Muscle of leg (tissue), 11 donors: ENCODE measurements around the gene ZNF575. TPM values are rescaled to one million over a fixed set of nuclear protein-coding genes. Genes with fewer than 3 reads are reported as not detected.
A peak's percentile ranks its signal among the peaks of the same experiment; 100 is the strongest.
"Not testable (repeated sequence)": the region's sequence is repeated elsewhere in the genome, so short reads cannot be mapped to it uniquely, and the experiment has no call there.

ENCODE experiments used
- DNase-seq: peaks from one replicate; pipeline ENCODE4 v3.0.0; 2013
- H3K27ac ChIP-seq: one replicate; pipeline ENCODE4 v1.5.1; 2013; ENCODE audit warnings: mild to moderate bottlenecking, low read length, control low read depth
- H3K27me3 ChIP-seq: one replicate; pipeline ENCODE4 v1.6.1; 2013; ENCODE audit warnings: low read length; ENCODE audit not compliant: control insufficient read depth, insufficient read depth
- H3K36me3 ChIP-seq: one replicate; pipeline ENCODE4 v1.6.1; 2013; ENCODE audit warnings: low read length; ENCODE audit not compliant: control insufficient read depth, insufficient read depth
- H3K4me1 ChIP-seq: one replicate; pipeline ENCODE4 v1.6.1; 2013; ENCODE audit warnings: low read length; ENCODE audit not compliant: control insufficient read depth, insufficient read depth
- H3K4me3 ChIP-seq: one replicate; pipeline ENCODE4 v1.5.1; 2013; ENCODE audit warnings: low read length, control low read depth
- H3K9me3 ChIP-seq: replicated peaks from 2 replicates; pipeline ENCODE4 v1.6.1; 2013; ENCODE audit warnings: low read depth, low read length; ENCODE audit not compliant: control insufficient read depth
- WGBS: methylation state at CpG from one replicate; pipeline ENCODE4 v1.1.5; 2013; ENCODE audit warnings: missing lambda C conversion rate; ENCODE audit not compliant: insufficient coverage; 5-methylcytosine and 5-hydroxymethylcytosine counted together
- polyA plus RNA-seq, 8 donors: library from polyadenylated mRNA; unstranded; fragments of 120-200 nt; gene quantifications; one replicate each; pipeline versions ENCODE4 v1.2.1 to v1.2.3, GENCODE V29; 2013; ENCODE audit warnings: inconsistent platforms in 1 of 8, low replicate concordance in 1 of 8; ENCODE audit not compliant: insufficient read length in 8 of 8, insufficient read depth in 1 of 8
- total RNA-seq: library from RNA; stranded (reverse); fragments of 120-200 nt; gene quantifications from one replicate; pipeline ENCODE4 v1.2.4, GENCODE V29; 2013

ZNF575 gene
- total and polyA plus RNA-seq, 9 donors, result 0.62 to 5.0 (median 3.3) TPM

- DNase-seq, result no peak
These were observed 26.4 kb upstream of the ZNF575 start for GRCh38 chr19:43506629-43507028.

DNA sequence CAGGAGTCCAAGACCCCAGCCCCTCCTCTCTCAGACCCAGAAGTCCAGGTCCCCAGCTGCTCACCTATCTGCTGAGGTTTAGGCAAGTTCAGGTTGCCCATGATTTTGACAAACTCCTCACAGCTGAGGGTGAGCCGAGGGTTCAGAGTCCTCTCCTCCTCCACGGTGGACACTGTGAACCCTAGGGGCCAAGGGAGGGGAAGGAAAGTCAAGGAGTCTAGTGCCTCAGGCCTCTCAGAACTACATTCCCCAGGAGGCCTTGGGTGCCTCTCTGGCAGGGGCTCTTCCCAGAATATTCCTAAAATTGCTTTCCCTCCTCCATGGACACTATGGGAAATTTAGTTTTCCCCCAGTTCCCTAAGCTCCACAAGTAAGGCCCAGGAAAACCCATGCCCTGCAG, 25.1 kb upstream of the ZNF575 start:
- Histone ChIP-seq H3K9me3 (no peaks in the 10 kb centered on the region), H3K36me3 (peaks cover 23% of the 10 kb centered on the region), H3K4me1 (peaks cover 19% of the 10 kb centered on the region), H3K27ac (no peak overlapping the region), H3K27me3 (no peaks in the 10 kb centered on the region), H3K4me3 (no peak overlapping the region)
- no CpG with 5 or more reads among the region's 2 CpGs for WGBS
- no peak for DNase-seq

More at GRCh38 chr19:43506629-43507028, 26.4 kb upstream of the ZNF575 start:
- Histone ChIP-seq H3K4me1 (peaks cover 26% of the 10 kb centered on the region), H3K9me3 (no peaks in the 10 kb centered on the region), H3K36me3 (peaks cover 23% of the 10 kb centered on the region), H3K27me3 (peaks cover 12% of the 10 kb centered on the region), H3K27ac (no peak overlapping the region), H3K4me3 (no peak overlapping the region)
- no CpG with 5 or more reads among the region's 5 CpGs for WGBS

DNA sequence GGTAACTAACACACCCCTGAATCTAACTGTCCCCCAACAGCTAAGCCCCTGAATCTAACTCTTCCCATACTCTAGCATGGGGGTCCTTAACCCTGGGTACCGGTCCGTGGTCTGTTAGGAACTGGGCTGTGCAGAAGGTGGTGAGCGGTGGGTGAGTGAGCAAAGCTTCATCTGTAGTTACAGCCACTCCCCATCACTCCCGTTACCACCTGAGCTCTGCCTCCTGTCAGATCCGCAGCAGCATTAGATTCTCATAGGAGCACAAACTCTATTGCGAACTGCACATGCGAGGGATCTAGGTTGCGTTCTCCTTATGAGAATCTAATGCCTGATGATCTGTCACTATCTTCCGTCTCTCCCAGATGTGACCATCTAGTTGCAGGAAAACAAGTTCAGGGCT, 22.3 kb upstream of the ZNF575 start:
- H3K4me1 ChIP-seq, result no peaks in the 10 kb centered on the region
- DNase-seq, result no peak
- no peaks in the 10 kb centered on the region for H3K9me3 ChIP-seq
- WGBS, result 100% methylated on average over 5 of the region's 9 CpGs
- peaks cover 23% of the 10 kb centered on the region for H3K36me3 ChIP-seq
- H3K4me3 ChIP-seq, result no peak overlapping the region
- no peak overlapping the region for H3K27ac ChIP-seq
- no peaks in the 10 kb centered on the region for H3K27me3 ChIP-seq

- Histone ChIP-seq H3K27ac (no peak overlapping the region), H3K36me3 (peaks cover 19% of the 10 kb centered on the region), H3K4me3 (no peak overlapping the region), H3K27me3 (no peaks in the 10 kb centered on the region), H3K9me3 (no peaks in the 10 kb centered on the region), H3K4me1 (no peaks in the 10 kb centered on the region)
- 96% methylated on average over 4 of the region's 5 CpGs for WGBS
- no peak for DNase-seq
These were observed 21.7 kb upstream of the ZNF575 start for GRCh38 chr19:43511324-43511723.

DNA sequence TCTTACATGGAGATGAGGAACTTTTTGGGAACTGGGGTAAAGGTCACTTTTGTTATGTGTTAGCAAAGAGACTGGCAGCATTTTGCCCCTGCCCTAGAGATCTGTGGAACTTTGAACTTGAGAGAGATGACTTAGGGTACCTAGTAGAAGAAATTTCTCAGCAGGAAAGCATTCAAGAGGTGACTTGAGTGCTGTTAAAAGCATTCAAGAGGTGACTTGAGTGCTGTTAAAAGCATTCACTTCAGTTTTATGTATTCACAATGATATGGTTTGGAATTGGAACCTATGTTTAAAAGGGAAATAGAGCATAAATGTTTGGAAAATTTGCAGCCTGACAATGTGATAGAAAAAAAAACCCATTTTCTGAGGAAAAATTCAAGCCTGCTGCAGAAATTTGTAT, 20.6 kb upstream of the ZNF575 start:
- not testable (repeated sequence) for H3K27me3 ChIP-seq, H3K9me3 ChIP-seq, H3K4me1 ChIP-seq, H3K4me3 ChIP-seq, H3K27ac ChIP-seq, DNase-seq
- peaks cover 15% of the 10 kb centered on the region for H3K36me3 ChIP-seq

DNA sequence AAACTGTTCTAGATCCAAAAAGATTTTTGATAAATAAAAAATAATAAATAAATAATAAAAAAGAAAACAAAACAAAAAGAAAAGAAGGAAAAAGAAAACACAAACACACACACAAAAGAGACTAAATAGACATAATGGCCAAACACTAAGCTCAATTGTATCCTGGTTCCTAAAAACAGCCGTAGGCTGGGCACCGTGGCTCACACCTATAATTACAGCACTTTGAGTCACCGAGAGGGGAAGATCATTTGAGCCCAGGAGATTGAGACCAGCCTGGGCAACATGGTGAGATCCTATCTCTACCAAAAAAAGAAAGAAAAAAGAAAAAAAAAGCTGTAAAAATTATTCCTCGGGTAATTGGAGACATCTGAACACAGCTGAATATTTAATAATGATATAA, 14.9 kb upstream of the ZNF575 start:
- no CpG with 5 or more reads among the region's 4 CpGs for WGBS
- Histone ChIP-seq H3K27me3 (no peaks in the 10 kb centered on the region), H3K4me1 (no peaks in the 10 kb centered on the region), H3K27ac (no peak overlapping the region), H3K4me3 (no peak overlapping the region), H3K9me3 (no peaks in the 10 kb centered on the region), H3K36me3 (no peaks in the 10 kb centered on the region)
- DNase-seq, result no peak

GRCh38 chr19:43519436-43520088, 13.4 kb upstream of the ZNF575 start:
- no peaks in the 10 kb centered on the region for H3K27me3 ChIP-seq
- no peak overlapping the region for H3K27ac ChIP-seq
- DNase-seq, result peak; percentile 88
- no peaks in the 10 kb centered on the region for H3K4me1 ChIP-seq
- 67% methylated on average over 3 of the region's 10 CpGs for WGBS
- no peaks in the 10 kb centered on the region for H3K36me3 ChIP-seq
- no peaks in the 10 kb centered on the region for H3K9me3 ChIP-seq
- no peak overlapping the region for H3K4me3 ChIP-seq

GRCh38 chr19:43522929-43523328, 10.1 kb upstream of the ZNF575 start:
- DNase-seq, result no peak
- Histone ChIP-seq H3K27me3 (no peaks in the 10 kb centered on the region), H3K9me3 (no peaks in the 10 kb centered on the region), H3K4me3 (no peak overlapping the region), H3K4me1 (peaks cover 24% of the 10 kb centered on the region), H3K36me3 (no peaks in the 10 kb centered on the region), H3K27ac (no peak overlapping the region)
- WGBS, result 100% methylated on average over 1 of the region's 5 CpGs

DNA sequence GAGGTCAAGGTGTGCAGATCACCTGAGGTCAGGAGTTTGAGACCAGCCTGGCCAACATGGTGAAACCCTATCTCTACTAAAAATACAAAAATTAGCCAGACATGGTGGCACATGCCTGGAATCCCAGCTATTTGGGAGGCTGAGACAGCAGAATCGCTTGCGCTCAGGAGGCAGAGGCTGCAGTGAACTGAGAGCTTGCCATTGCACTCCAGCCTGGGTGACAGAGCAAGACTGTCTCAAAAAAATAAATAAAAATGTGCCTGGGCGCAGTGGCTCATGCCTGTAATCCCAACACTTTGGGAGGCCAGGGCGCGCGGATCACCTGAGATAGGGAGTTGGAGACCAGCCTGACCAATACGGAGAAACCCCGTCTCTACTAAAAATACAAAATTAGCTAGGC, 9.3 kb upstream of the ZNF575 start:
- peaks cover 24% of the 10 kb centered on the region for H3K4me1 ChIP-seq
- not testable (repeated sequence) for H3K4me3 ChIP-seq, H3K27ac ChIP-seq, H3K27me3 ChIP-seq, H3K9me3 ChIP-seq, DNase-seq, H3K36me3 ChIP-seq
- WGBS, result 96% methylated on average over 6 of the region's 8 CpGs

DNA sequence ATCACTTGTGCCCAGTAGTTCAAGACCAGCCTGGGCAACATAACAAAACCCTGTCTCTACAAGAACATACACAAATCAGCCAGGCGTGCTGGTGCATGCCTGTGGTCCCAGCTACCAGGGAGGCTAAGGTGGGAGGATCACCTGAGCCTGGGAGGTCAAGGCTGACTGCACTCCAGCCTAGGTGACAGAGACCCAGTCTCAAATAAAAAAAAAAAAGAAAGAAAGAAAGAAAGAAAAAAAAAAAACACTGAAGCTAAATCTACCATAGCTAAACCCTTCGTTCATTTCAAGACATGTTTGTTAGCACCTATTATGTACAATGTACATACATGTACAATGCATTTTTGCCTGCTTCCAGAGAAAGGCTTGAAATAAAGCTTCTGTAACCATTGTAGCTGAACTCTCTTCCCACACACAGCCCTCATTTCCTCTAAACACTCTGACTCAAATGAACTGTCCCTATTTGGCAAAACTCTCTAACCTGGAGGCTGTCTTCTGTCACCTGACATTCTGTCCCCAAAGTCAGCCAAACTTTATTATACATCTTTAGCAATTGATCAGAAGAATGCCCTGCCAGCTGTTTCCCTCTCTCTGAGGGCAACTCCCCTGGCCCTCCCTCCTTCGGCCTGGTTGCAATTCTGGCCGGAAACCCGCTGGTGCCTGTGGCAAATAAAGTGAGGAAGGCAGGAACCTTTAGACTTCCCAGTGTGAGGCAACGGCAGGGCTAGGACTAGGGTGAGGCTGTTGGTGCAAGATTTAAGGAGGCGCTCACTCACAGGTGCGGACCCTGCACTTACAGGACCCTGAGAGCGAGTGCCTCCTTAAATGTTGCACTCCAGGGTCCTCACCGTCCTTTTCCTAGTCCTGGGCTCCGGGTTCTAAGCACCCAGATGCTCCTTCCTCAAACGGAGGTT, 7.8 kb upstream of the ZNF575 start:
- peak; percentile 57 for DNase-seq
- Histone ChIP-seq H3K27me3 (no peaks in the 10 kb centered on the region), H3K9me3 (no peaks in the 10 kb centered on the region), H3K4me1 (peaks cover 24% of the 10 kb centered on the region), H3K27ac (peak overlapping the region; percentile 29), H3K36me3 (no peaks in the 10 kb centered on the region), H3K4me3 (peak overlapping the region; percentile 73)
- WGBS, result 2% methylated on average over 7 of the region's 12 CpGs
